Liver (tissue), 3 donors: ENCODE results near the gene SH3D19.

Experiments used
- JUND ChIP-seq, 2 donors: IDR thresholded peaks; 2 replicates each; pipeline ENCODE4 v1.6.1; 2016; ENCODE audit warnings: antibody characterized with exemption in 2 of 2
- YY1 ChIP-seq: IDR thresholded peaks from 2 replicates; pipeline ENCODE4 v1.6.1; 2016; ENCODE audit warnings: antibody characterized with exemption, mild to moderate bottlenecking
- TF ChIP-seq, protein P1 (sequence below): IDR thresholded peaks from 2 replicates; pipeline ENCODE4 v1.6.1; 2016; ENCODE audit warnings: antibody characterized with exemption
- TF ChIP-seq, protein P2 (sequence below): fragments of 150-350 bp; IDR thresholded peaks from 2 replicates; pipeline ENCODE4 v1.5.1; 2017; ENCODE audit warnings: improper control_type of control experiment, low read depth, low read length; ENCODE audit not compliant: missing input control
- TF ChIP-seq, protein P3 (sequence below): IDR thresholded peaks from 2 replicates; pipeline ENCODE4 v1.6.1; 2016; ENCODE audit warnings: antibody characterized with exemption
- donor health status: healthy.
- donor health status: healthy.

DNA sequence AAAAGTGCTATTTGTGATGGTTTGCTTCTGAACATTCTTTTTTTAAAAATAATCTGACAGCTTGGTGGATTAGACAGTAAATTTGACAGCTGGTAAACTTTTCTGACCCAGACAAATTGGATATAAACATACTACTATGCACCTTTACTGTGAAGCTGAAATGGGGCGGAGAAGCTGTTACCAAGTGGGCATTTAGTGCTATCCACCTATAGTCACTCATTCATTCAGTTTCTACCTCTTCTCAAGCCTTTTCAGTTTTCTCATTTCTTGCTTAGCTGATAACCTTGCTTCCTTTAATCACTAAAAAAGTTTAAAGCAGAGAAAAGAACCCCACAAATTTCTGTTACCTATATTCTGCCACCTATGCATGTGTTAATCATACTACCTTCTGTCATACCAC lies 220.8 kb downstream of the SH3D19 start:
- TF ChIP-seq, protein P1, sequence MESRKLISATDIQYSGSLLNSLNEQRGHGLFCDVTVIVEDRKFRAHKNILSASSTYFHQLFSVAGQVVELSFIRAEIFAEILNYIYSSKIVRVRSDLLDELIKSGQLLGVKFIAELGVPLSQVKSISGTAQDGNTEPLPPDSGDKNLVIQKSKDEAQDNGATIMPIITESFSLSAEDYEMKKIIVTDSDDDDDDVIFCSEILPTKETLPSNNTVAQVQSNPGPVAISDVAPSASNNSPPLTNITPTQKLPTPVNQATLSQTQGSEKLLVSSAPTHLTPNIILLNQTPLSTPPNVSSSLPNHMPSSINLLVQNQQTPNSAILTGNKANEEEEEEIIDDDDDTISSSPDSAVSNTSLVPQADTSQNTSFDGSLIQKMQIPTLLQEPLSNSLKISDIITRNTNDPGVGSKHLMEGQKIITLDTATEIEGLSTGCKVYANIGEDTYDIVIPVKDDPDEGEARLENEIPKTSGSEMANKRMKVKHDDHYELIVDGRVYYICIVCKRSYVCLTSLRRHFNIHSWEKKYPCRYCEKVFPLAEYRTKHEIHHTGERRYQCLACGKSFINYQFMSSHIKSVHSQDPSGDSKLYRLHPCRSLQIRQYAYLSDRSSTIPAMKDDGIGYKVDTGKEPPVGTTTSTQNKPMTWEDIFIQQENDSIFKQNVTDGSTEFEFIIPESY = no peak
- TF ChIP-seq, protein P2, sequence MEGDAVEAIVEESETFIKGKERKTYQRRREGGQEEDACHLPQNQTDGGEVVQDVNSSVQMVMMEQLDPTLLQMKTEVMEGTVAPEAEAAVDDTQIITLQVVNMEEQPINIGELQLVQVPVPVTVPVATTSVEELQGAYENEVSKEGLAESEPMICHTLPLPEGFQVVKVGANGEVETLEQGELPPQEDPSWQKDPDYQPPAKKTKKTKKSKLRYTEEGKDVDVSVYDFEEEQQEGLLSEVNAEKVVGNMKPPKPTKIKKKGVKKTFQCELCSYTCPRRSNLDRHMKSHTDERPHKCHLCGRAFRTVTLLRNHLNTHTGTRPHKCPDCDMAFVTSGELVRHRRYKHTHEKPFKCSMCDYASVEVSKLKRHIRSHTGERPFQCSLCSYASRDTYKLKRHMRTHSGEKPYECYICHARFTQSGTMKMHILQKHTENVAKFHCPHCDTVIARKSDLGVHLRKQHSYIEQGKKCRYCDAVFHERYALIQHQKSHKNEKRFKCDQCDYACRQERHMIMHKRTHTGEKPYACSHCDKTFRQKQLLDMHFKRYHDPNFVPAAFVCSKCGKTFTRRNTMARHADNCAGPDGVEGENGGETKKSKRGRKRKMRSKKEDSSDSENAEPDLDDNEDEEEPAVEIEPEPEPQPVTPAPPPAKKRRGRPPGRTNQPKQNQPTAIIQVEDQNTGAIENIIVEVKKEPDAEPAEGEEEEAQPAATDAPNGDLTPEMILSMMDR = no peak
- TF ChIP-seq YY1 = no peak
- TF ChIP-seq, protein P3, sequence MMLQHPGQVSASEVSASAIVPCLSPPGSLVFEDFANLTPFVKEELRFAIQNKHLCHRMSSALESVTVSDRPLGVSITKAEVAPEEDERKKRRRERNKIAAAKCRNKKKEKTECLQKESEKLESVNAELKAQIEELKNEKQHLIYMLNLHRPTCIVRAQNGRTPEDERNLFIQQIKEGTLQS = no peak
- no peak for TF ChIP-seq JUND (IDR thresholded peaks at IDR 0.05)
